ENCODE results near the gene SPACA1.
"Not testable (repeated sequence)": the region's sequence is repeated elsewhere in the genome, so short reads cannot be mapped to it uniquely, and the experiment has no call there.

The SPACA1 gene, protein sequence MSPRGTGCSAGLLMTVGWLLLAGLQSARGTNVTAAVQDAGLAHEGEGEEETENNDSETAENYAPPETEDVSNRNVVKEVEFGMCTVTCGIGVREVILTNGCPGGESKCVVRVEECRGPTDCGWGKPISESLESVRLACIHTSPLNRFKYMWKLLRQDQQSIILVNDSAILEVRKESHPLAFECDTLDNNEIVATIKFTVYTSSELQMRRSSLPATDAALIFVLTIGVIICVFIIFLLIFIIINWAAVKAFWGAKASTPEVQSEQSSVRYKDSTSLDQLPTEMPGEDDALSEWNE

DNA sequence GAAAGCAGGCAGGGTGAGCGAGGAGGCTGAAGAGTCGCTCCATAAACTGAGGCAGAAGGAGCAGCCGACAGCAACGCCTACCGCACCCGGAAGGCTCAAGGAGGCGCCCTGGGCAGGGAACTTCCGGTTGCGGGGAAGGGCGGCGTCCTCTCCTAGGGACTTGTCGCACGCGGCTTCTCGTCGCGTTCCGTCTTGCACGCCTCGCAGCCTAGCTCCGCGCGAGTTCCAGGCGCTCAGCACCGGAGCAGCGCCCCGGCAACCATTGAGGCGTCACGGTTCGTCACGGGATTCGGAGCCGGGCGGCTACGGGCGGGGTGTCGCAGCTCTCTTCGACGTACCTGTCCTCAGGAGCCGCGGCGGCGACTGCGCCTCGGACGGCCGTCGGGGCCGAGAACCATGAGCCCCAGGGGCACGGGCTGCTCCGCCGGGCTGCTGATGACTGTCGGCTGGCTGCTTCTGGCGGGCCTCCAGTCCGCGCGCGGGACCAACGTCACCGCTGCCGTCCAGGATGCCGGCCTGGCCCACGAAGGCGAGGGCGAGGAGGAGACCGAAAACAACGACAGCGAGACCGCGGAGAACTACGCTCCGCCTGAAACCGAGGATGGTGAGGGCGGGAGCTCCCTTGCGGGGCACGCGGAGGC lies at the start of gene SPACA1:
Gene SPACA1, plus strand, starts transcription at position 332 of the 641 bp plus-strand sequence. Its CDS starts 65 bp downstream, at position 397.
- FAIRE-seq, result no peak

DNA sequence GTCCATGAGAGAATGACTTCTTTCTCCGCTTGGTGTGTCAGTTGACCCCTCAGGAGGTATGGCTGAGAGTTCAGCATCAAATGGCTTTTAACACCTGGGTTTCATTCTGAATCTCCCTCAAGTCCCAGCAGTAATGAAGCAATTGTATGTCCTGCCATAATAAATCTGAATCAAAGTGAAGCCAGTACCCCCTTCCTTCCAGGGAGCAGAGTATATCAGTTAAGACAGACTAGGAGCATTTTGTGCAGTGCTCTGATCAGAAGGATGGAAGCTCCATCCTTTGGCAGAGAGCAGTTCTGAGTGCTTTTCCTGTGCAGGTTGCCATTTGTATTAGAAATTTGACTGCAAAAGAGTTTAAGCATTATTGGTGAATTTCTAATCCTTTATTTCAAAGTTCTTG lies 46.9 kb upstream of the SPACA1 start:
- FAIRE-seq, result no peak

DNA sequence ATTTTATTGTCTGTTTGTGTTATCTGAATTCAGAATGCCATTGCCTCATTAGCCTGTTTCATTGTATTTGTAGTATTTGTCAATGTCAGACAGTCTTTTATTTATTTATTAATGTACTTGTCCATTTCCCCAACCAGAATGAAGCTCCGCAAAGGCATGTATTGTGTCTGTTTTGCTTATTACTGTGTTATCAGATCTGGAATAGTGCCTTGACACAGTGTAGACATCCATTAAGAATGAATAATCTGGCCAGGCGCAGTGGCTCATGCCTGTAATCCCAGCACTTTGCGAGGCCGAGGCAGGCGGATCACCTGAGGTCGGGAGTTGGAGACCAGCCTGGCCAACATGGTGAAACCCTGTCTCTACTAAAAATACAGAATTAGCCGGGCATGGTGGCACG lies 46.4 kb upstream of the SPACA1 start:
- FAIRE-seq, result not testable (repeated sequence)

DNA sequence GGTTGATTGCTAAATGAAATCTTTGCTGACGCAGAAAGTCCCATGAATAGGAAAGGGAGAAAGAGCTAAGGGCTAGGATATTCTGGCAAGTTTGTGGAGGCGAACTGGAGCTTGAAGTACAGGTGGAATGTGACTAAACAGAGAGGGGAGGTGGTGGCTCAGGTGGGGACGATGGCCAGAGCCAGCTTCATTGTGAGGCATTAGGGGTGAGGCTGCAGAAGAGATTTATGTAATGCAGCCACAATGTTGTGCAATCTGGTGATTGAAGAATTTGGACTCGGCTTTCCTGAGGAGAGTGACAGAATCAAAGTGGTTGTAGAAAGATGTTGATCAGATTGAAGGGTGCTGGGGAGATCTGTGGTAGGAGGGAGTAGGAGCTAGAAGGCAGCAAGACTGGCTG lies 42.9 kb upstream of the SPACA1 start:
- no peak for FAIRE-seq

DNA sequence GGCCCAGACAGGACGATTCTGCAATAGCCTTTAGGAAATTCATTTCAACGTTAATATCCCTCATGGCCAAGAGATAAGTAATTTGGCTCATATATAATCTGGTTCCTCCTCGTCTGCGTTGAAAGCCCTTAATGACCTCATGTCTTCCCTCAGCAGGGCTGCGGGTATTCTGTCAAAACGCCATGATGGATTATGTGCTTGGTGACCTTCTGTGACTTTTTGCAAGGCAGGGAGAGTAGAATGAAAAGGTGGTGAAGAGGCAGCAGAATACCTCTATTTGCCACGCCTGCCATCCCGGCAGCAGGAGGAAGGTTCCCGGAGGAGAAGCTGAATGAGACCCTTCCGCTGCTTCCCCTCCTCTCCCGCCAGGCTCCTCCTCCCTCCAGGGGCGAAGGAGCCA lies 41.1 kb upstream of the SPACA1 start:
- no peak for FAIRE-seq

DNA sequence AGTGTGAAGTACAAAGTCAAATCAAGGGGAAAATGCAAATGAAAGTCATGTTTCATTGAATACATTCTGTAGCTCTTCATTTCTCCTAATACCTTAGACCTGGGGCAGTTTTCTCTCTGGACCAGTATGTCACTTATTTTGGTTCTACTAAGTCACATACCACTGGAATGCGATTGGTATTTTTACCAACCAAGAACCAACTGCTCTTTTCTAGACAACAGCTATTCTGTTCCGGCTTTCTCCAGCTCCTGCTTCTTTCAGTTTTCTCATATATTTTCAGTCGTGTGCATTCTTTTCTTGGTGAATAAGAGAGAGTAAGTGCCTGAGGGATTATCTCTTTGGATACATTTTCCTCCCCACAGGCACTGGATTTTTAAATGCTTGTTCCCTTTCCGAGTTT lies 39.2 kb upstream of the SPACA1 start:
- no peak for FAIRE-seq

DNA sequence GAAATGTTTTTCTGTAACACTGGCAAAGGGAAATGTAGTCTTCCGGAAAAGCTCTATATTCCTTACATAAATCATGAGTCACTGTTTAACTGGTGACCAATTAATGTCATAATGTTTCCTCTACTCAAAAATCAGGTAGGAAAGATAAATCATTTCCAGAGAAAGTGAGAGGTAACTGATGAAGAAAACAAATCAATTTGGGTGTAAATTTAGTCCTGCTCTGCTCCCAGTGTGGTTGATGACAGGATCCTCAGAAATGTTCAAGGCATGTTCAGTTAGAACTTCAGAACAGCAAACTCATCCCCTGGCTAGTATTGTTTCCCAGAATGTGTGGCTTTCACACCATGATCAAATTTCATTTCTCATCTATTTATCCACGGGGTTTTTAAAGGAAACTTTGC lies 38.8 kb upstream of the SPACA1 start:
- FAIRE-seq, result no peak

DNA sequence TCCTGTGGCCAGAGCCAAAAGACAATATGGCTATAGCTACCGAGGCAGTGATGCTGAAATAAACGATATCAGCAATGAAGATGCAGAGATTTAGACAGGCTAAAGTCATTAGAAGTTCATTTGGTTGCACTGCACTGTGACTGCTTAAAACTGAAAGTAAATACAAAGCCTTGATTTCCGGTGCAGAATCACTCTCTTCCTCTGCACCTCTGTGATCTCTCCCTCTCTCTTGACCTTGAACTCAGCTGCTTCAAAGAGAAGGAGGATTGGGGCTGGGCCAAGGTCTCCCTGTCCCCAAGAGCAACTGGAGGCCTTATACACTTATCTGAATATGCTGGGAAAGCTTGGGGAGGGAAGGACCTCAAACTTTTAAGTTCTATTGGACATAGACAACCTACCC lies 34.6 kb upstream of the SPACA1 start:
- no peak for FAIRE-seq

DNA sequence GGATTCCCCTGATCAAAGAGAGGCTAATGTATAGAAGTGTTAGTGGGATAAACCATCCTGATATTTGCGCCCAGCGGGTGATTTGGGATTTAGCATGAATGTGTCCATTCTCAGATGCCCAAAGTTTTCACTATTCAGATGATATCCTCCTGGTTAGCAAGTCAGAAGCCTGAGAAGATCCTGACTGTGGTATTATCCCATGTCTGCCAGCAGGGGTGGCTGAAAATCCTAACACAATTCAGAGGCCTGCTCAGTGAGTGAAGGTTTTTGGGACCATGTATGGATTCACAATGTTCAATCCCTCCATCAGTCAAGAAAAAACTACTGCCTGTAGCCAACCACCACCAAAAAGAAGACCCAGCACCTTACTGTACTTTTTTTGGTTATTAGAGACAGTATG lies 34.1 kb upstream of the SPACA1 start:
- no peak for FAIRE-seq

DNA sequence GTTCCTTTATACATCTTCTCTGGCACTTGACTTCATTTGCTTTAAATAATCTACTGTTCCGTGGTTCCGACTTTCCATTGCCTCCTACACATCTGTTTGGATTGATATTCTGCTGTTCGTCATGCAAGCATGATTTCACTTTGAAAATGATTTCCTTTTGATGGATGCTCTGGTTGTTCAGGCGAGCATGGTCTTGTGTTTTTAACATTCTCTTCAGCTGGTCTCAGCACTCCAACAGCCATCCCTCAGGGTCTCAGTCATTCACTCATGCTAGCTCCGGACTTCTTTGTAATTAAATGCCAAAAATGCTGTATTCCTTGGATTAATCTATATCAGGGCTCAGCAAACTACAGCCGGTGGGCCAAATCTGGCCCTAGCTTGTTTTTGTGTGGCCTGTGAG lies 27.2 kb upstream of the SPACA1 start:
- no peak for FAIRE-seq

DNA sequence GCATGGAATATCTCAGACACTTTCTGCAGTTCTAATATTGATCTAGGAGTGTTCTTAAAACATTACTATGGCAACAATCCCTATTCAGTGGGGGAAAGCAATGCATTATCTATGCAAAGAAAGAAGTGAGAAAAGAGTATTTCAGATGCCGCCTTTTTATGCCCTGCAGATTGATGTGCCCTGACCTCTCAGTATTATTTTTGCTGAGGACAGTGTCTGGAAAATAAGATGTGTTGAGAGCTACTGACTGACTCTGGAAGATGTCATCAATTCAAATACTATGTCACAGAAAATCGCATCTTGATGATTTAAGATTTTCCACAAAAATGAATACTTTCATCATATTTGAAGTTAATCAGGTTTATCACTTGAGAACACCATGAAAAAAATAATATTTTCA lies 22.9 kb upstream of the SPACA1 start:
- no peak for FAIRE-seq

DNA sequence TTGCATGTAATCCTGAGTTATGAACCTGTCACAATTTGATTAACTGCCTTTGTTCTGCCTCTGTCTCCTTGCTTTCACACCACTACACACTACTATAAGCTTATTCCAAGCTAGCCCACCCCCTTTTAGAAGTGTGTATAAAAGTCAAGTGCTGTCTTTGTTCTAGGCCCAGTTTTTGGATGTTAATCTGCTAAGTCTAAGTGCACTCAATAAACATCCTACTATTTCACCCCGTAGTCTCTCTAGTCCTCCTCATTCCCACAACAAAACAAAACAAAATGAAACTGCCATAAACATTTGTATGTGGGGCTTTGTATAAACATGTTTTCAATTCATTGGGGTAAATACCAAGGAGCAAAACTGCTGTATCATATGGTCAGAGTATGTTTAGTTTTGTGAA lies 16.1 kb upstream of the SPACA1 start:
- no peak for FAIRE-seq

DNA sequence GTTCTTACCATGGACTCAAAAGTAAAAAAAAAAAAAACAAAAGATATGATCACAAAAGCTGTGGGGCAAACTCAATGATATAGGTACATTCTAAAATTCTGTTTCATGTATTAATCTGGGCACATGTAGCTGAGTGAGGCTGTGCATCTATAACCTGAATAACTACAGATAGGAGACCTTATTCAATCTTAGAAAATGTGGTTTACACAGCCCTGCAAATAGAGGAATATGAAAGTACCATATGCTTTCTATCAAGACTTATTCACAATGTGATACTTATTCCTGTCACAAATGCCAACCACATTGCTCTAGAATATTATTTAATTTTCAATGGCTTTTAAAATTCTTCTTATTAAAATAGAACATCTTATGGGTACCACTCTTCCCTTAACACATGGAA lies 3.1 kb upstream of the SPACA1 start:
- FAIRE-seq, result no peak

DNA sequence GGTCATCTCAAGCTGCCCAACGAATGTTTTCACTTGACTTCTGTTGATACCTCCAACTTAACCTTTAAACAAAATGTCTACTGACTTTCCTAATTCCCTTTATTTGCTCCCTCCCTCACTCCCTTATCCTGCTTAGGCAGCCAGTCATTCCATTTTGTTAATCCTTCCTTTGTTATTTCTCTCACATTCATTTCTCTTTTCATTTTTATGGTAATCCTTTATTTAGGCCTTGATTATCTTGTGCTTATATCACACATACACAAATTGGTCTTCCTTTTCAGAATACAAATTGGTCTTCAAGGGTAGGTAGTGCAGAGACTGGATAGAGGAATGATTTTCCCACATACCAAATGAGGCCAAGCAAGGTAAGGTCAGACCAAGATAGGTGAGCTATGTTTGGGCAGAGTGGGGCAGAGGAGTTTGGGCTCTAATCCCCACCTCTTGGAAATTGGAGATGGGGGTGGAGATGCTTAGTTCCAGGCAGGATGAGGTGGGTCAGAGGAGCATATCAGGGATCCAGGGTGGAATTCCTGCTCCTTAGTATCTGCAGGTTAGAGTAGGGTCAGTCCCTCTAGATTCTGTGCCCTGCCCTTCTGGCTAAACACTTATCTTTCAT lies 2.0 kb upstream of the SPACA1 start:
- no peak for FAIRE-seq

DNA sequence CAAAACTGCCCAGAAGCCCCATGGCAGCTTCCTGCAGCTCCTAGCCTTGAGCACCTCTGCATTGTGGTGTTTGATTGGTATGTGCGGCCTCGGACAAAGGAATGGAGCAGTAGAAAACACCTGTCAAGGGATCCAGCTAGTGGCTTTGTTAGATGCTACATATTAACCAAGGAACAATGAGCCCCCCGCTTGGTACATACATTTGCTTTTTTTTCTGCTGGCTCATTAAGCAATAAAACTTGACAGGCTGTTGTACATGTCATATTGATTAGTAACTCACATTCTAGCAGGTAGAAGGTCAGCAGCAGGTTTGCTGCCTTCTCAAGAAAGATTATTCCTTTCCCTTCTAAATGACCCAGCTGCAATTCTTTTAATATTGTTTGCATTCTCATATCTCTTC lies 937 bp downstream of the SPACA1 start:
- FAIRE-seq, result no peak

DNA sequence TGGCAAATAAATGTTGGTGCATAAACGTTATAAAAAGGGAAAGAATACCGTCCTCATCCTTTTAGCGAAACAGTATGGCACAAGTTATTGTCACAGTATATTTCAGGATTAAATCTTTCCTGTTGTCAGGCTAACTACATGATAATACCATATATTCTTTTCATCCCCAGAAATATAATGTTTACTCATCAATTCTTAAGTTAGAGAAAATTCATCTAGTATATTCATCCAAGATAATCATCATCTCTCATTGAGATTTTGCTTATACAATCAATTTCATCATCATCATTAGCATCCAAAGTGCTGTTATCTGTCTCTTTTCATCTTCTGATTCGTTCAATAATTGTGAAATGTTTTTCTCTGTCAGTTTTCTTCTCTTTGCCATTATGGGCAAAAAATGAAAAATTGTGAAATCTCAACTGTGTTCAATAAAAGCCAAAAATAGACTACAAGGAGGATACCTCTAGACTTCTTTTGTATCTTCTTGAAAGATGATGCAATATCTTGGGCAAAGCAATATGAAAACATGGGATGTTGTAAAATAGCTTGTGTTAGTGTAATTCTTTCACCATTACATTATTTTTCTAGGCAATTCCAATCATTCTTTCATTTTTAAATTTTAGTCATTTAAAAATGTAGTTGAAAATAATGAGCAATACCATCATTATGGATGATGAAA lies 2.6 kb downstream of the SPACA1 start:
- FAIRE-seq, result no peak

DNA sequence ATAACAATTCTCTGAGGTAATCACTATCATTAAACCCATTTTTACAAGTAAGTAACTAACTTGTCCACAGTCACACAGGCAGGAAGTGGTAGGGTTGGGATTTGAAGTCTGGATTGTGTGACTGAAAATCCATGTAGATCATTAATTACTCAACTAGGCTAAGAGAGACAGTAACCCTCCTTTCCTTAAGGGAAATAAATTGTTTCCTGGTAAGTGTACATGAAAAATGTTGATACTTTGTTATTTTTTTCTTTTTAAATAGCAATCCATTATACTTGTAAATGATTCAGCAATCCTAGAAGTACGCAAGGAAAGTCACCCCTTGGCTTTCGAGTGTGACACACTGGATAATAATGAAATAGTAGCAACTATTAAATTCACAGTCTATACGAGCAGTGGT lies 11.6 kb downstream of the SPACA1 start:
- no peak for FAIRE-seq

DNA sequence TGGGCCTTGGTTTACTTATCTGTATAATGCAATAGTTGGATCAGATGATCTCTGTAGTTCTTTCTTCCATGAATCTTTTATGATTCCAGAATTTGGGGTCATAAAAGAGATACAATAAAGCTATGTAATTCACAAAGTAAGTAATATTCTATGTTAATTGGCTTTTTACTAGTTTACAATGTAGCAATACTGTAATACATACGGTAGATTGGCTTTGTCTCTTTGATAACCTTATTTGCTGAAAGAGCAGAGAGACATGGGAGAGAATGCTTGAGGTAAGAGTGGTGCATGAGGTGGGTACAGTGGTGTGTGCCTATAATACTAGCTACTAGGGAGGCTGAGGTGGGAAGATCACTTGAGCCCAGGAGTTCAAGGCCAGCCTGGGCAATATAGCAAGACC lies 14.7 kb downstream of the SPACA1 start:
- FAIRE-seq, result no peak

DNA sequence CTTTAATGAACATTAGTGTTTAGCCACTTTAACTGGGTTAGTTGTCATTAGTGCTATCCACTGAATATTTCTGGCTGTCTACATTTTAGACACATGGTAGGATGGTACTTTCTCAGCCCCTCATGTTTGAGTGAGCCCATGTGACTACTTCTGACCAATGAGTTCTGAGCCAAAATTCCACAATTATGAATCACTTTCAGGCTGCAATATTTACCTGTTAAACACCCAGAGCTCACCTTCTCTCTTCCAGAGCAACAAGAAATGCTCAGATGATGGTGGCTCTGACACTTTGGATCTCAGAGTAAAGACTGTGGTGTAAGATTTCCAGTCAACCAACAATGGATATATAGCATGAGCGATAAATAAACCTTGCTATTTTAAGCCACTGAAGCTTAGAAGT lies 24.8 kb downstream of the SPACA1 start:
- FAIRE-seq, result no peak

DNA sequence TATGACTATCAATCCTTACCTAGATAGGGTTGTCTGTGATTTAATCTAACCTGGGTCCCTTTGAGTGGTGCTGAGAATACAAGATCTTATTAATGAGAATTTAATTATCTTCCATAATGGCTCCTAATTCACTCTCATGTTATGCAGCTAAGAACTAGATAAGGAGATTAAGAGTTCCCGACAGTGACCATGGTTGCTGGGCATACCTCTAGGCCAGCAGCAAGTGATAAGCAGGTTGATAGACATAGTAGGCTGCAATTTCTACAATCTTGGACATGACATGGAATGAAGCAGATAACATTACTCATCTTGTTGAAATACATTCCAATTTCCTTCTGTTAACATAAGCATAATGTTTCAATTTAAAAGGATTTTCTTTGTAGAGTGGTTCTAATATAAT lies 27.1 kb downstream of the SPACA1 start:
- FAIRE-seq, result no peak

DNA sequence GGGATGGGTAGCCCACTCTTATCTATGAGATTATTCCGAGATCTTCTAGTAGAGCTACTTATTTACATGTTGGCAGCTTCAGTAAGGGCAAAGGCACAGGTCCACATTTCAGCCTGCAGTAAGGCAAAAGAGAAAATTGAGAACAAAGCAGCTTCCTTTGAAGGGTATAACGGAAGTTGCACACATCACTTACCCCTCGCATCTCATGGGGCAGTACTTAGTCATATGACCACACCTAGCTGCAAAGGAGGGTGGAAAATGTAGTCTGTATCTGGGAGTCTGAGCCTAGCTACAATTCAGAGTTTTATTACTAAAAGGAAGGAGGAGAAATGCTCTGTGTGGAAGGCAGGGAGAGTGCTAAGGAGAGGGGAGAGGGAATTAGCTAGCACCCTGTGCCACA lies 29.7 kb downstream of the SPACA1 start:
- no peak for FAIRE-seq

DNA sequence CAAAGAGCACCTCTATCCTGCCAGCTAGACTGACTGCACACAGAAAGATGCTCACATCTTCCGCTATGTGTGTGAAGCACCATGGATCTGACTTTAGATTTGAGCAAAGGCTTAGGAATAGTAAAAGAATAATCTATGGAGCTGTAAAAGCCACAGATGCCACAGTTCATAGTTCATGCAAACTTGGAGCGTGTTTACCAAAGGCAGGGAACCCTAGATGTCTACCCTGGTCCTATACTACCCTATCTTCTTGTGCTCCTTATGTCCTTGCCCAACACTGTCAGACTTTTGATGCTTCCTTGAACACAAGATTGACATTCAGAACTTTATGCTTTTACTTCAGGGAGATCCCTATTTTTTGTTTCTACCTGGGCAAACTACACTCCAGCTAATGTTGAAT lies 39.2 kb downstream of the SPACA1 start:
- no peak for FAIRE-seq

DNA sequence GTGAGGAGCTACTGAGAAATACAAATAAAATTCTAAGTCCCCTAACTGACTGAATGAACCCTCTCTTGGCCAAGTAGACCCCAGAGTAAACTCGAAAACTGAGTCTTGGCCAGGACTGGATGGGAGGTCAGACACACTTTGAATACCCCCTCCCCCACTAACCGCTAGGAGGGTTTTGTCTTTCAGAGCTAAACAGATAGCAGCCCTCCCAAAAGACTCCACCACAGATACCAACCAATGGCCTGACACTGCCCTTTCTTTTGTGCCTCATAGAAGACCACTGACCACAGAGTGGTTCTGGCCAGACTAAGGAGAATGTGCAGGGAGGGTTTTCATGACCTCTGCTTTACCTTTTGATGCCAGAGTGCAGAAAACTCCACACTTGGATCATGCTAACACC lies 42.1 kb downstream of the SPACA1 start:
- no peak for FAIRE-seq

DNA sequence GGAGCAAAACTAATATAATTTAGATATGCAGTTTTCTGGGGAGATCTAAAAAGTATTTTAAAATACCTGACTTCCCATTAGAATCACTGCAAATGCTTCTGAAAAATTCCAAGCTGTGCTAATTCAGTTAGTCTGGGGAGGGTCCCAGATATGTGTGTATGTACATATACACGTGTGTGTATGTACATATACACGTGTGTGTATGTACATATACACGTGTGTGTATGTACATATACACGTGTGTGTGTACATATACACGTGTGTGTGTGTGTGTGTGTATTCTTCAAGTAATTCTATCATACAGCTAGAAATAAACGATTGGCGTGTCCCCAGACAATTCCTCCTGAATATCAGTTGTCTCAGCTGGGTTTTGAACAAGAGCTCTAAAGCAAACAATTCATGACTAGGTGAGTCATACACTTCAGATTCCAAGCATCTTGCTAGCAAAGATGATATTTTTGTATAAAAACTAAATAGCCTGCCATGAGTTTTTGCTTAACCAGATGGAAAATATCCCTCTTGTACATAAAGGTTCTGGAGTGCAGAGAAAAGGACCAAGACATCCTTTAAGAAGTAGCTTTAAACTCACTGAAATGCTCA lies 58.2 kb downstream of the SPACA1 start:
- FAIRE-seq, result no peak

Data from TTC549 (cell line).